HG03097 (cell line): ENCODE measurements around the gene PPP4R3B.
"Not testable (repeated sequence)": the region's sequence is repeated elsewhere in the genome, so short reads cannot be mapped to it uniquely, and the experiment has no call there.

Experiments used
- ATAC-seq: cut with Tn5 transposase; IDR thresholded peaks from one replicate; pipeline ENCODE4 v1.9.1; 2021; ENCODE audit not compliant: unreplicated experiment, low FRiP score

The PPP4R3B gene

GRCh38 chr2:55596795-55597194 lies 20.6 kb downstream of the PPP4R3B start:
- ATAC-seq = not testable (repeated sequence)

- ATAC-seq = no peak
These were observed 21.9 kb downstream of the PPP4R3B start for GRCh38 chr2:55595536-55595935.

GRCh38 chr2:55592130-55592529 lies 25.3 kb downstream of the PPP4R3B start:
- ATAC-seq = no peak

GRCh38 chr2:55590810-55591440 lies 26.5 kb downstream of the PPP4R3B start:
- ATAC-seq = no peak

- no peak for ATAC-seq
These were observed 31.9 kb downstream of the PPP4R3B start for GRCh38 chr2:55585451-55586080.

GRCh38 chr2:55581874-55582547 lies 35.4 kb downstream of the PPP4R3B start:
- ATAC-seq = no peak

- no peak for ATAC-seq
These were observed 36.0 kb downstream of the PPP4R3B start for GRCh38 chr2:55581435-55581834.

GRCh38 chr2:55569002-55569401 lies 48.4 kb downstream of the PPP4R3B start:
- ATAC-seq = not testable (repeated sequence)

- ATAC-seq = no peak
These were observed 50.1 kb downstream of the PPP4R3B start for GRCh38 chr2:55567298-55567697.

GRCh38 chr2:55565613-55566012 lies 51.8 kb downstream of the PPP4R3B start:
- ATAC-seq = no peak

- ATAC-seq = no peak
These were observed 56.6 kb downstream of the PPP4R3B start for GRCh38 chr2:55560855-55561254.

- no peak for ATAC-seq
These were observed 60.6 kb downstream of the PPP4R3B start for GRCh38 chr2:55556809-55557208.

- no peak for ATAC-seq
These were observed 61.4 kb downstream of the PPP4R3B start for GRCh38 chr2:55555977-55556376.

GRCh38 chr2:55553321-55553720 lies 64.1 kb downstream of the PPP4R3B start:
- ATAC-seq = no peak

- no peak for ATAC-seq
These were observed 66.9 kb downstream of the PPP4R3B start for GRCh38 chr2:55550368-55551102.

- not testable (repeated sequence) for ATAC-seq
These were observed 69.7 kb downstream of the PPP4R3B start for GRCh38 chr2:55547679-55548078.

- ATAC-seq = no peak
These were observed 70.4 kb downstream of the PPP4R3B start for GRCh38 chr2:55547001-55547400.

- ATAC-seq = no peak
These were observed 86.8 kb downstream of the PPP4R3B start for GRCh38 chr2:55530539-55531081.

- ATAC-seq = no peak
These were observed 91.2 kb downstream of the PPP4R3B start for GRCh38 chr2:55526174-55526573.

GRCh38 chr2:55524884-55525437 lies 92.5 kb downstream of the PPP4R3B start:
- ATAC-seq = no peak
